ENCODE results near the gene NEK2. TPM values are rescaled to one million over a fixed set of nuclear protein-coding genes. Genes with fewer than 3 reads are reported as not detected.

The NEK2 gene
- total and polyA plus RNA-seq, 2 of the 13 experiments (the other 11 are each of a cell fraction or from before 2014, with no cell fraction given): 10.9 to 40.8 TPM

- TF ChIP-seq TBX2 (CRISPR knock-in tag; IDR thresholded peaks at IDR 0.05; ENCODE audit: borderline replicate concordance): peak; percentile 41; the same call in 1 of the 2 replicates
- TF ChIP-seq NFKBIZ (CRISPR knock-in tag; IDR thresholded peaks at IDR 0.05): no peak
- no peak for TF ChIP-seq HHEX (CRISPR knock-in tag; IDR thresholded peaks at IDR 0.05)
- no peak for TF ChIP-seq ZNF512 (CRISPR knock-in tag; IDR thresholded peaks at IDR 0.05)
- no peak for TF ChIP-seq ZFP62 (CRISPR knock-in tag; IDR thresholded peaks at IDR 0.05)
- TF ChIP-seq IRF1 (CRISPR knock-in tag; IDR thresholded peaks at IDR 0.05; ENCODE audit: low read depth): no peak
- 0 out of 2 replicates have a peak, but pooled peaks have one; percentile 15 for TF ChIP-seq PATZ1 (CRISPR knock-in tag; IDR thresholded peaks at IDR 0.05)
- TF ChIP-seq CBX2 (IDR thresholded peaks at IDR 0.05; ENCODE audit: low read depth, low read length): no peak
- TF ChIP-seq CBX2 (CRISPR knock-in tag; IDR thresholded peaks at IDR 0.05; ENCODE audit: low read depth): no peak
- no peak for TF ChIP-seq LCORL (IDR thresholded peaks at IDR 0.05)
- TF ChIP-seq LCORL (CRISPR knock-in tag; IDR thresholded peaks at IDR 0.05): 0 out of 2 replicates have a peak, but pooled peaks have one; percentile 7
- no peak for TF ChIP-seq U2AF2 (IDR thresholded peaks at IDR 0.05; ENCODE audit: low read depth, low read length)
- no peak for TF ChIP-seq ZNF749 (CRISPR knock-in tag; IDR thresholded peaks at IDR 0.05; ENCODE audit: borderline replicate concordance)
- TF ChIP-seq HNF1A (IDR thresholded peaks at IDR 0.05; ENCODE audit: low read depth): no peak
- TF ChIP-seq HNF1A (CRISPR knock-in tag; IDR thresholded peaks at IDR 0.05; ENCODE audit: borderline replicate concordance): no peak
- TF ChIP-seq MAFG (CRISPR knock-in tag; IDR thresholded peaks at IDR 0.05): no peak
- TF ChIP-seq ATAD3A (CRISPR knock-in tag; IDR thresholded peaks at IDR 0.05): no peak
- TF ChIP-seq ZNF362 (CRISPR knock-in tag; IDR thresholded peaks at IDR 0.05; ENCODE audit: borderline replicate concordance): no peak
- TF ChIP-seq ZNF225 (CRISPR knock-in tag; IDR thresholded peaks at IDR 0.05): no peak
Observed at GRCh38 chr1:211653959-211654496, 21.4 kb downstream of the NEK2 start (continued).

Data from HepG2 (cell line).